Keratinocyte (primary cell): ENCODE measurements around the gene MBD3L3. TPM values are rescaled to one million over a fixed set of nuclear protein-coding genes. Genes with fewer than 3 reads are reported as not detected.
"Not testable (repeated sequence)": the region's sequence is repeated elsewhere in the genome, so short reads cannot be mapped to it uniquely, and the experiment has no call there.

ENCODE experiments used
- DNase-seq: peaks from one replicate; pipeline ENCODE4 v3.0.0-alpha.2; 2011; ENCODE audit warnings: low read depth, missing footprints, low spot score
- FAIRE-seq: peaks from 2 replicates; lab custom pipeline; 2011; peaks lifted over from hg19 to GRCh38; lab: Jason Lieb, UNC
- H2AFZ ChIP-seq: 2 replicates; pipeline ENCODE4 v1.6.0; 2012; ENCODE audit warnings: low read length, control low read depth, inconsistent platforms; ENCODE audit not compliant: control insufficient read depth
- H3K27ac ChIP-seq: 2 replicates; pipeline ENCODE4 v1.5.1; 2011; ENCODE audit warnings: low read length; ENCODE audit not compliant: control insufficient read depth, insufficient read depth
- H3K27me3 ChIP-seq: 3 replicates; pipeline ENCODE4 v1.6.0; 2011; ENCODE audit warnings: low read length; ENCODE audit not compliant: control insufficient read depth, insufficient read depth; ENCODE audit errors: extremely low read depth
- H3K36me3 ChIP-seq, 2 experiments: 2 replicates in 1 of 2; 3 replicates in 1 of 2; pipeline ENCODE4 v1.5.1; 2011; ENCODE audit warnings: low read length in 2 of 2, mild to moderate bottlenecking in 1 of 2; ENCODE audit not compliant: control insufficient read depth in 2 of 2, insufficient read depth in 2 of 2; ENCODE audit errors: extremely low read depth in 1 of 2
- H3K4me1 ChIP-seq: 3 replicates; pipeline ENCODE4 v1.5.1; 2011; ENCODE audit warnings: low read length; ENCODE audit not compliant: control insufficient read depth, insufficient read depth; ENCODE audit errors: extremely low read depth
- H3K4me2 ChIP-seq: 3 replicates; pipeline ENCODE4 v1.6.0; 2011; ENCODE audit warnings: low read depth, low read length; ENCODE audit not compliant: control insufficient read depth, insufficient read depth; ENCODE audit errors: extremely low read depth
- H3K4me3 ChIP-seq, 3 experiments: fragments of 200-600 bp in 1 of 3; sonication (generic) in 1 of 3; 2 replicates in 2 of 3; 3 replicates in 1 of 3; pipeline ENCODE4 v1.5.1; 2011 to 2016; ENCODE audit warnings: low read length in 3 of 3, mild to moderate bottlenecking in 3 of 3, control low read depth in 2 of 3, inconsistent platforms in 1 of 3, low read depth in 1 of 3, mixed read lengths in 1 of 3, mixed run types in 1 of 3, moderate library complexity in 1 of 3; ENCODE audit not compliant: control insufficient read depth in 2 of 3, insufficient read depth in 2 of 3; ENCODE audit errors: extremely low read depth in 1 of 3
- H3K79me2 ChIP-seq: 2 replicates; pipeline ENCODE4 v1.6.0; 2012; ENCODE audit warnings: low read length; ENCODE audit not compliant: control insufficient read depth, insufficient read depth
- H3K9ac ChIP-seq: 3 replicates; pipeline ENCODE4 v1.6.0; 2011; ENCODE audit warnings: low read length; ENCODE audit not compliant: control insufficient read depth, insufficient read depth; ENCODE audit errors: extremely low read depth
- H3K9me1 ChIP-seq: 3 replicates; pipeline ENCODE4 v1.6.0; 2011; ENCODE audit warnings: low read length; ENCODE audit not compliant: control insufficient read depth, insufficient read depth; ENCODE audit errors: extremely low read depth
- H3K9me3 ChIP-seq: 2 replicates; pipeline ENCODE4 v1.5.1; 2012; ENCODE audit warnings: low read depth, low read length; ENCODE audit not compliant: control insufficient read depth
- H4K20me1 ChIP-seq: 3 replicates; pipeline ENCODE4 v1.6.0; 2011; ENCODE audit warnings: low read length; ENCODE audit not compliant: control insufficient read depth, insufficient read depth; ENCODE audit errors: extremely low read depth
- dilution Hi-C: fragments of 300-500 bp; cut with MboI; formaldehyde crosslinking; loops from one replicate; pipeline ENCODE4 v1.7.0; 2020; ENCODE audit warnings: low sequenced_read_pairs; ENCODE audit not compliant: extremely low pct_ligation_motif_present
- polyA plus RNA-seq, 5 experiments: library from polyadenylated mRNA; depleted of rRNA in 3 of 5; stranded (reverse) in 3 of 5; stranded (forward) in 1 of 5; unstranded in 1 of 5; fragments of >200 nt; gene quantifications; 1 replicate in 1 of 5; 2 replicates in 3 of 5; 3 replicates in 1 of 5; pipeline versions ENCODE4 v1.2.1 to v1.2.3, GENCODE V29; 2011 to 2012; ENCODE audit warnings: missing spikeins in 2 of 5, low read depth in 1 of 5, low replicate concordance in 1 of 5

MBD3L3 gene
- polyA plus RNA-seq, 1 donor (not counting 4 experiments of a cell fraction or from before 2014, with no cell fraction given): not detected

DNA sequence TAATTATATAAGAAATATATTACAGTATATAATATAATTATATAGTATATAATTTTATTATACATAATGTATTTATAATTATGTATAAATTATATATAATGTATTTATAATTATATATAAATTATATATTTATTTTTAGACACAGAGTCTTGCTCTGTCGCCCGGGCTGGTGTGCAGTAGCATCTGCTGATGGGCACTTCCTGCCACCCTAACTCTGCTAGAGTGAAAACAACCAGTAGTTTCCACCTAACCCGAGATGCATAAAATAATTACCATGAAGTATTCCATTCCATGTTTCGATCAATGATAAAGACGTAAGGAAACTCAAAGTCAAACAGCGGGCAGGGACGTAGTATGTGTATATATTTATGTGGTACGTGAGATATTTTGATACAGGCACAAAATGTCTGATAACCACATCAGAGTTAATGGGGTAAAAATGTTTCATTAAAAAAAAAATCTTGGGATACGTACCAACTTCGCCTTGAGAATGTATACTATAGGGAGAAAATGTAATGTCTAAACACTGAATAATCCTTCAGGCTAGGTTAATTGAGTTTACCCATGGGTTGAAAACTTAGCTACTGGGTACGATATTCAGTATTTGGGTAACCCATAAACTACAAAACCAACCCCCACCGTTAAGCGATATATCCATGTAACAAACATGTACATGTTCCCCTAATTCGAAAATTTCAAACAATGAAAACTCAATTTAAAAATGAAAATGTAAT is 3.7 kb downstream of the MBD3L3 start:
- H3K9me3 ChIP-seq, FAIRE-seq, H3K4me2 ChIP-seq, H3K4me1 ChIP-seq, H3K27me3 ChIP-seq, H4K20me1 ChIP-seq, DNase-seq, dilution Hi-C loops, H3K9me1 ChIP-seq, H3K9ac ChIP-seq, H2AFZ ChIP-seq, H3K36me3 ChIP-seq, H3K27ac ChIP-seq, H3K4me3 ChIP-seq, H3K79me2 ChIP-seq: not testable (repeated sequence)

DNA sequence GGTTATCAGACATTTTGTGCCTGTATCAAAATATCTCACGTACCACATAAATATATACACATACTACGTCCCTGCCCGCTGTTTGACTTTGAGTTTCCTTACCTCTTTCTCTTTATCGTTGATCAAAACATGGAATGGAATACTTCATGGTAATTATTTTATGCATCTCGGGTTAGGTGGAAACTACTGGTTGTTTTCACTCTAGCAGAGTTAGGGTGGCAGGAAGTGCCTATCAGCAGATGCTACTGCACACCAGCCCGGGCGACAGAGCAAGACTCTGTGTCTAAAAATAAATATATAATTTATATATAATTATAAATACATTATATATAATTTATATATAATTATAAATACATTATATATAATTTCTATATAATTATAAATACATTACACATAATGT is 5.6 kb downstream of the MBD3L3 start:
- not testable (repeated sequence) for FAIRE-seq, H3K9me1 ChIP-seq

DNA sequence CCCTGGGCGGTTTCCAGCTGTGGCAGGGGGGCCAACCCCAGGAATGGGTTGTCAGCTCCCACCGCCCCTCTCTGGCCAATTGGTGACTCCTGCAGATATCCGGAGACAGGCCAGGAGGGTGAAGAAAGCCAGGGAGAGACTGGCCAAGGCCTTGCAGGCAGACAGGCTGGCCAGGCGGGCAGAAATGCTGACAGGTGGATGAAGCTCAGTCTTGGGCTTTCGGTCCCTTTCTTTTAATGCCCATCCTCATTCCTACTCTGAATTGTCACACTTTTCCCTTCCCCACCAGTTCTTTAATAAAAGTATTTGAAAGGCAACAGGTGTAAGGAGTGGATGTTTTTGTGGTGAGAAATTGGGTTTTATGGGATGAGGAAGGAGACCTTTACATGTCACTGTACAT is 7.1 kb downstream of the MBD3L3 start:
- H3K9me1 ChIP-seq, FAIRE-seq, H3K9me3 ChIP-seq, H3K4me2 ChIP-seq, H3K27me3 ChIP-seq, H3K9ac ChIP-seq, dilution Hi-C loops, DNase-seq, H2AFZ ChIP-seq, H3K79me2 ChIP-seq, H4K20me1 ChIP-seq, H3K4me3 ChIP-seq, H3K4me1 ChIP-seq, H3K27ac ChIP-seq, H3K36me3 ChIP-seq: not testable (repeated sequence)

More for the DNA sequence above, 5.6 kb downstream of the MBD3L3 start:
- DNase-seq, H3K36me3 ChIP-seq, H3K9ac ChIP-seq, H4K20me1 ChIP-seq, dilution Hi-C loops, H3K27me3 ChIP-seq, H3K4me2 ChIP-seq, H3K79me2 ChIP-seq, H3K27ac ChIP-seq, H3K9me3 ChIP-seq, H2AFZ ChIP-seq, H3K4me1 ChIP-seq, H3K4me3 ChIP-seq: not testable (repeated sequence)

DNA sequence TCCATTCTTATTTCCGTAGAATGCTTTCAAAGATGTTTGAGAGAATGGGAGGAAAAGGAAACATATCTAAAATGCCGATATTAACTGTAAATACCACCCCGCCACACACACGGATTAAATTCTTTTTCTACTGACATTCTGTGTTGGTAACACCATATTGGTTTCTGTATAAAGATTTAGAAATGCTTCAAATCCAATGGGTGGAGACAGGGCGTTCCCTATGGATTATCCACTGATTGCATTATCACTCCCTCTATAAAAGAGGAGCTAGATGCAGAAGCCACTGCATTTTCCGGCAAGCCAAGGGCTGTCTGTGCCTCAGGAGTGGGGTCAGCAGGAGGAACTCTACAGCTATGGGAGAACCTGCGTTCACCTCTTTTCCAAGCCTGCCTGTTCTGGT is 9.5 kb downstream of the MBD3L3 start, which contains the start of gene MBD3L2:
TSS of gene MBD3L2 (plus strand) at position 301 of the 400 bp plus-strand sequence. CDS start at position 354, 53 bp downstream.
- H3K9me1 ChIP-seq, H2AFZ ChIP-seq, H3K27ac ChIP-seq, H3K79me2 ChIP-seq, H3K27me3 ChIP-seq, H3K9me3 ChIP-seq, H3K4me2 ChIP-seq, FAIRE-seq, H3K36me3 ChIP-seq, H3K4me3 ChIP-seq, H4K20me1 ChIP-seq, dilution Hi-C loops, H3K4me1 ChIP-seq, DNase-seq, H3K9ac ChIP-seq: not testable (repeated sequence)

- H3K79me2 ChIP-seq, dilution Hi-C loops, H3K27ac ChIP-seq, H3K9me1 ChIP-seq, H3K4me1 ChIP-seq, H3K9me3 ChIP-seq, H3K4me3 ChIP-seq, H3K36me3 ChIP-seq, H2AFZ ChIP-seq, H3K27me3 ChIP-seq, FAIRE-seq, DNase-seq, H3K9ac ChIP-seq, H3K4me2 ChIP-seq, H4K20me1 ChIP-seq: not testable (repeated sequence)
Measured at GRCh38 chr19:7041563-7041962, 16.9 kb downstream of the MBD3L3 start.
